ENCODE data around the gene NMT2.

- TF ChIP-seq CTCF (IDR thresholded peaks at IDR 0.05) (no peak), POLR2AphosphoS5 (IDR thresholded peaks at IDR 0.05) (no peak)
Observed at GRCh38 chr10:15208221-15208620, 39.7 kb upstream of the NMT2 start.

Measured in prostate gland (tissue), 2 donors.